K562 (cell line): ENCODE results near the gene KLK1. TPM values are rescaled to one million over a fixed set of nuclear protein-coding genes. Genes with fewer than 3 reads are reported as not detected.

Experiments used
- ASH1L ChIP-seq: fragments of 450-650 bp; IDR thresholded peaks from 2 replicates; pipeline ENCODE4 v1.6.1; 2018; ENCODE audit warnings: borderline replicate concordance, mild to moderate bottlenecking, low read depth; ENCODE audit not compliant: partially characterized antibody
- BRD9 ChIP-seq: fragments of 450-650 bp; IDR thresholded peaks from 2 replicates; pipeline ENCODE4 v1.6.1; 2018; ENCODE audit warnings: low read depth; ENCODE audit not compliant: partially characterized antibody
- EHMT2 ChIP-seq: fragments of 450-650 bp; IDR thresholded peaks from 2 replicates; pipeline ENCODE4 v1.6.1; 2018; ENCODE audit warnings: antibody characterized with exemption
- KDM2B ChIP-seq: fragments of 250-450 bp; sonication (Bioruptor Pico); IDR thresholded peaks from 2 replicates; pipeline ENCODE4 v1.8.0; 2021; ENCODE audit warnings: mild to moderate bottlenecking, moderate library complexity
- MAFG ChIP-seq: fragments of 450-650 bp; conservative IDR thresholded peaks from 2 replicates; pipeline ENCODE4 v1.6.1; 2016; ENCODE audit warnings: missing genetic modification characterization, missing compliant biosample characterization
- PHF20 ChIP-seq: fragments of 450-650 bp; IDR thresholded peaks from 2 replicates; pipeline ENCODE4 v1.6.1; 2018; ENCODE audit not compliant: partially characterized antibody
- PRPF4 ChIP-seq: fragments of 200-400 bp; formaldehyde crosslinking; IDR thresholded peaks from one replicate; pipeline ENCODE4 v1.6.1; 2017; ENCODE audit warnings: low read length, low read depth, mild to moderate bottlenecking; ENCODE audit not compliant: insufficient read depth, poor library complexity, severe bottlenecking
- SIRT6 ChIP-seq: IDR thresholded peaks from one replicate; pipeline ENCODE4 v1.6.1; 2012; ENCODE audit warnings: low read depth, mild to moderate bottlenecking, control low read depth, inconsistent platforms, low read length, moderate library complexity
- SMARCB1 ChIP-seq: IDR thresholded peaks from 2 replicates; pipeline ENCODE4 v1.6.1; 2011; ENCODE audit warnings: improper control_type of control experiment, low read depth; ENCODE audit not compliant: insufficient read length
- ZNF395 ChIP-seq: fragments of 200-800 bp; sonication (Bioruptor generic); IDR thresholded peaks from 2 replicates; pipeline ENCODE4 v1.6.1; 2017; ENCODE audit warnings: missing genetic modification characterization, missing compliant biosample characterization
- polyA plus RNA-seq, 8 experiments: library from polyadenylated mRNA; depleted of rRNA in 4 of 8; stranded (reverse) in 5 of 8; unstranded in 3 of 8; fragments of >200 nt; fragmentation: Nextera tagmentation in 2 of 8; fragmentation: Illumina TruSeq in 1 of 8; extraction: Ambion mirVana in 2 of 8; extraction: Trizol in 1 of 8; gene quantifications; 2 replicates each; pipeline versions ENCODE4 v1.2.1 to v1.2.3, GENCODE V29; 2011 to 2014; ENCODE audit warnings: inconsistent platforms in 1 of 8, missing spikeins in 1 of 8
- total RNA-seq, 7 experiments: library from RNA; depleted of rRNA in 6 of 7; stranded (reverse); fragments of >200 nt in 6 of 7; fragmentation: Illumina TruSeq in 2 of 7; extraction: Trizol in 2 of 7; gene quantifications; 2 replicates each; pipeline versions ENCODE4 v1.2.1 to v1.2.3, GENCODE V29; 2011 to 2021; ENCODE audit warnings: low replicate concordance in 1 of 7
- TF ChIP-seq, protein P1 (sequence below), 2 experiments: fragments of 450-650 bp; formaldehyde crosslinking in 1 of 2; IDR thresholded peaks; 2 replicates each; pipeline versions ENCODE4 v1.4.0 to v1.6.1; 2014 to 2020; ENCODE audit warnings: mild to moderate bottlenecking in 2 of 2, borderline replicate concordance in 1 of 2, low read depth in 1 of 2
- TF ChIP-seq, protein P2 (sequence below): fragments of 150-350 bp; IDR thresholded peaks from 2 replicates; pipeline ENCODE4 v1.6.1; 2014; ENCODE audit warnings: low read depth, mild to moderate bottlenecking, low read length, borderline replicate concordance

Gene KLK1
- total and polyA plus RNA-seq, 9 of the 15 experiments (the other 6 are each of a cell fraction or from before 2014, with no cell fraction given) = 0.87 to 15.4 (median 9.1) TPM

DNA sequence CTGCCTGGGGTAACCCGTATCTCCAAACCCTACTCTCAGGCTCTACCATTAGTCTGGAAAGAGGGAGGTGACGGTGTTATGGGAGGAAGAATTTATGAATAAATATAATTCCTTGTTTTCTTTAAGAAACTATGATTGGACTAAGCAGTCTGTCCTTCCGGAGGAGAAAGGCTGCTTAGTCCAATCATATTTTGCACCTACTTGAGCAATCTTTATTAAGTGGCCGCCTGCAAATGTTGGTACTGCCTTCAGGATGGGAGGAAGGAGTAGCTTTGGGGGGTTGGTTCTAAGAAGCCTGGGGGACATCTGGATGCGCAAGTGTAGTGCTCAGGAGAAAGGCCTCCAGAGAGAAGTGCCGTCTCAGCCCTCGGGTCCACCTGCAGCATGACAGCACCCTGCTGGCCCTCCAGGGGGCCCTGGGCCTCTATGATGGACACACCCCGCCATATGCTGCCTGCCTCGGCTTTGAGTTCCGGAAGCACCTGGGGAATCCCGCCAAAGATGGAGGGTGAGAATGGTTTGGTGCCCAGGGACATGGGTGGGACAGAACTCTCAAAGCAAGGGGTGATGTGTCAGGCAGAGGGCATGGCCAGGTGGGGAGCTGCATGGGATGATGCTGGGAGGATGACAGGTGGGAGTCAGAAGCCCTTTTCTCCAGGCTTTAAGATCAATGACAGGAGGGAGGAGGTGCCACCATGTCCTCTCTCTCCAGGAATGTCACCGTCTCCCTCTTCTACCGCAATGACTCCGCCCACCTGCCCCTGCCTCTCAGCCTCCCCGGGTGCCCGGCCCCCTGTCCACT lies 29.3 kb downstream of the KLK1 start (continued):
- TF ChIP-seq, protein P1, sequence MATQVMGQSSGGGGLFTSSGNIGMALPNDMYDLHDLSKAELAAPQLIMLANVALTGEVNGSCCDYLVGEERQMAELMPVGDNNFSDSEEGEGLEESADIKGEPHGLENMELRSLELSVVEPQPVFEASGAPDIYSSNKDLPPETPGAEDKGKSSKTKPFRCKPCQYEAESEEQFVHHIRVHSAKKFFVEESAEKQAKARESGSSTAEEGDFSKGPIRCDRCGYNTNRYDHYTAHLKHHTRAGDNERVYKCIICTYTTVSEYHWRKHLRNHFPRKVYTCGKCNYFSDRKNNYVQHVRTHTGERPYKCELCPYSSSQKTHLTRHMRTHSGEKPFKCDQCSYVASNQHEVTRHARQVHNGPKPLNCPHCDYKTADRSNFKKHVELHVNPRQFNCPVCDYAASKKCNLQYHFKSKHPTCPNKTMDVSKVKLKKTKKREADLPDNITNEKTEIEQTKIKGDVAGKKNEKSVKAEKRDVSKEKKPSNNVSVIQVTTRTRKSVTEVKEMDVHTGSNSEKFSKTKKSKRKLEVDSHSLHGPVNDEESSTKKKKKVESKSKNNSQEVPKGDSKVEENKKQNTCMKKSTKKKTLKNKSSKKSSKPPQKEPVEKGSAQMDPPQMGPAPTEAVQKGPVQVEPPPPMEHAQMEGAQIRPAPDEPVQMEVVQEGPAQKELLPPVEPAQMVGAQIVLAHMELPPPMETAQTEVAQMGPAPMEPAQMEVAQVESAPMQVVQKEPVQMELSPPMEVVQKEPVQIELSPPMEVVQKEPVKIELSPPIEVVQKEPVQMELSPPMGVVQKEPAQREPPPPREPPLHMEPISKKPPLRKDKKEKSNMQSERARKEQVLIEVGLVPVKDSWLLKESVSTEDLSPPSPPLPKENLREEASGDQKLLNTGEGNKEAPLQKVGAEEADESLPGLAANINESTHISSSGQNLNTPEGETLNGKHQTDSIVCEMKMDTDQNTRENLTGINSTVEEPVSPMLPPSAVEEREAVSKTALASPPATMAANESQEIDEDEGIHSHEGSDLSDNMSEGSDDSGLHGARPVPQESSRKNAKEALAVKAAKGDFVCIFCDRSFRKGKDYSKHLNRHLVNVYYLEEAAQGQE (IDR thresholded peaks at IDR 0.05; ENCODE audit: borderline replicate concordance) = peak; percentile 69; the same call in 1 of the 2 replicates
- TF ChIP-seq, protein P1 (CRISPR knock-in tag; IDR thresholded peaks at IDR 0.05; ENCODE audit: low read depth) = peak; percentile 6; the same call in 1 of the 2 replicates
- TF ChIP-seq KDM2B (CRISPR knock-in tag) (no peak), SIRT6 (peak; percentile 70), MAFG (tag) (no peak), SMARCB1 (no peak), PHF20 (peak; percentile 13), BRD9 (no peak), EHMT2 (no peak), ASH1L (no peak), ZNF395 (CRISPR knock-in tag) (no peak), PRPF4 (no peak)
- TF ChIP-seq, protein P2, sequence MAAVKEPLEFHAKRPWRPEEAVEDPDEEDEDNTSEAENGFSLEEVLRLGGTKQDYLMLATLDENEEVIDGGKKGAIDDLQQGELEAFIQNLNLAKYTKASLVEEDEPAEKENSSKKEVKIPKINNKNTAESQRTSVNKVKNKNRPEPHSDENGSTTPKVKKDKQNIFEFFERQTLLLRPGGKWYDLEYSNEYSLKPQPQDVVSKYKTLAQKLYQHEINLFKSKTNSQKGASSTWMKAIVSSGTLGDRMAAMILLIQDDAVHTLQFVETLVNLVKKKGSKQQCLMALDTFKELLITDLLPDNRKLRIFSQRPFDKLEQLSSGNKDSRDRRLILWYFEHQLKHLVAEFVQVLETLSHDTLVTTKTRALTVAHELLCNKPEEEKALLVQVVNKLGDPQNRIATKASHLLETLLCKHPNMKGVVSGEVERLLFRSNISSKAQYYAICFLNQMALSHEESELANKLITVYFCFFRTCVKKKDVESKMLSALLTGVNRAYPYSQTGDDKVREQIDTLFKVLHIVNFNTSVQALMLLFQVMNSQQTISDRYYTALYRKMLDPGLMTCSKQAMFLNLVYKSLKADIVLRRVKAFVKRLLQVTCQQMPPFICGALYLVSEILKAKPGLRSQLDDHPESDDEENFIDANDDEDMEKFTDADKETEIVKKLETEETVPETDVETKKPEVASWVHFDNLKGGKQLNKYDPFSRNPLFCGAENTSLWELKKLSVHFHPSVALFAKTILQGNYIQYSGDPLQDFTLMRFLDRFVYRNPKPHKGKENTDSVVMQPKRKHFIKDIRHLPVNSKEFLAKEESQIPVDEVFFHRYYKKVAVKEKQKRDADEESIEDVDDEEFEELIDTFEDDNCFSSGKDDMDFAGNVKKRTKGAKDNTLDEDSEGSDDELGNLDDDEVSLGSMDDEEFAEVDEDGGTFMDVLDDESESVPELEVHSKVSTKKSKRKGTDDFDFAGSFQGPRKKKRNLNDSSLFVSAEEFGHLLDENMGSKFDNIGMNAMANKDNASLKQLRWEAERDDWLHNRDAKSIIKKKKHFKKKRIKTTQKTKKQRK = no peak
